ENCODE measurements around the gene BRD3.

BRD3 gene

DNA sequence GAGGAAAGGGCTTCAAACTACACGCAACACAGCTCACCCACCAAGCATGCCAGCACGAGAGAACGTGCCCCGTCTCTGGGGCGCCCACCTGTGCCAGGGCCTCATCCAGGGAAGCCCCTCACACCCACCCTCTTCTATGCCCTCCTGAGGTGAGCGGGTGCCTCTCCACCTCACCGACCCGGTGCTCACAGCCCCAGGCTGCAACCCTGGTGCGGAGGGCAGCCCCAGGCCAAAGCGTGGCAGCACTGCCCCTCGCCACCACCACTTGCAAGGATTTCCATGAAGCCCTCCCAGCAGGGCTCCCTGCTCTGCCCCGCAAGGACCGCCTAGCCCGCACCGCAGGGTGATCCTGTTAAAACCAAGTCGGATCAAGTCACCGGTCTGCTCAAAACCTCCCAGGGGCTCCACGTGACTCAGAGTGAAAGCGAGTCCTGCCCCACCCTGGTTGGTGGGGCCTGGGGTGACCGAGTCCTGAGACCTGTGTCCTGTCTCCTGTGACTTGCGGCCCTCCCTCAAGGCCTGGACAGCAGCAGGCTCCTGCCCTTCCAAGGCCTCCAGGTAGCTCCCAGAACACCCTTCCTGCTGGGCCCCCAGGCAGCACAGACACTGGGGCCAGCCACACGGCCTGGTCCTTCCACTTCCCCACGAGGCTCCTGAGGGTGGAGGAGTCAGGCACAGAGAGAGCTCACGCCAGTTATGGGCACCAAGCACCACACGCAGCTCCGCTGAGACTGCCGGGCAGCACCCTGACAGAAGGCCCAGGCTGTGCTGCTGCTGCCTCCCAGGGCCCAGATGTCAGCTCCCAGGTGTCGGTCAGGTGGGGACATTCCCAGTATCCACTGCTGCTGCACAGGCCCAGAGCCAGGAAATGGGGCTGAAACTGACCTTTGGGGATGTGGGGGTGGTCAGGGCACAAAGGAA lies 12.7 kb downstream of the BRD3 start:
- no peak for DNase-seq (ENCODE audit: low read depth)

DNA sequence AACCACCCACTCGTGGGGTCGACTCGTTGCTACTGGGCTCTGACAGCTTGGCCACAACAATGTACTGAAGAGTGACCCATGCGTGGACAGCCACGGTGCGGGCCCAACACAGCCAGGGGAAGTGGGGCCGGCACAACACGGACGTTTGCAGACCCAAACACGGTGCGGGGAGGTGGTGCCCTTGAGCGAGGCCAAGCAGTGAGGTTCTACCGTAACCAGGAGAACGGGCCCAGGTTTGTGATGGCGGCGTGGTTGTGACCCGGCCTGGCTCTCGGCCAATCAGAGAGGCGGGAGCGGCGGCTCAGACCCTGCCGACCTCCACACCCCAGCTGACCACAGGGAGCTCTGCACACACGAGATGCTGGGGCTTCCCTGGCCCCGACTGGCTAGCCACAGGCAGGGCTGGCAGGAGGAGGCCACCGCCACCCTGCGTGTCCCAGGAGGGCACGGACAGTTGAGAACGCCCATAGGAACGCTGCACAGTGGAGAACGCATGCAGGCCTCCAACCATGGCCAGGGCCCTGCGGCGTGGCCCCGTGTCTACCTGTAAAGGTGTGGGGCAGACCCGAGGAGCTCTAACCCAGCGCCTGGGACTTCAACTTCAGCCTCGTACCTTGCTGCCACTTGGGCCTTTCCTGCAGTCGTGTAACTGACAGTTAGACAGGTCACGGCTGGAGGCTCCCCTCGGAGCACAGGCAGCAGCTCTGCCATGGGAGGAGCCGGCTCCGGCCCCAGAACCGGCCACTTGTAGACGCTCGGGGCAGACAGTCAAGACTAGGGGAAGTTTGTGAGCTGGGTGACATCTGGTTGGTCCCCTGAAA lies 13.7 kb downstream of the BRD3 start:
- DNase-seq (ENCODE audit: low read depth) = no peak

DNA sequence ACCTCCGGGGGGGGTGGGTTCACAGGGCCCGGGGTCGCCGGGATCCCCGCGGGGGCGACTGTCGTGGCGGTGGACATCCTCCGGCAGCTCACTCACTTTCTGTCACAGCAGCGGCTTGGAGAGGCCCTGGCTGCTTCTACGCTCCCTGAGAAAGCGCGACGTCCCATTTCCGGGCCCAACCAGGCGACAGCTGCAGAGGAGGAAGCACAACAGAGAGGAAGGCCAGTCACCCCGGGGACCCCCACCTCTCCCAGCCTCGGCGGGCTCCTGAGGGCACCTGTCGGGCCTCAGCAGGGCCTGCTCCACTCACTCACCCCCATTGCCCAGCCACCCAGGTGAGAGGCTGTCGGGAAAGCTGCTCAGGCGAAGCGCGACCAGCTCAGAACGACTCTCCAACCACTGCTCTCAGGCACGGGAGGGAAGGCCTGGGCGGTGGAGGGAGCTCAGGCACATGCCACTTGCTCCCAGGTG lies 14.4 kb downstream of the BRD3 start:
- no peak for DNase-seq (ENCODE audit: low read depth)

DNA sequence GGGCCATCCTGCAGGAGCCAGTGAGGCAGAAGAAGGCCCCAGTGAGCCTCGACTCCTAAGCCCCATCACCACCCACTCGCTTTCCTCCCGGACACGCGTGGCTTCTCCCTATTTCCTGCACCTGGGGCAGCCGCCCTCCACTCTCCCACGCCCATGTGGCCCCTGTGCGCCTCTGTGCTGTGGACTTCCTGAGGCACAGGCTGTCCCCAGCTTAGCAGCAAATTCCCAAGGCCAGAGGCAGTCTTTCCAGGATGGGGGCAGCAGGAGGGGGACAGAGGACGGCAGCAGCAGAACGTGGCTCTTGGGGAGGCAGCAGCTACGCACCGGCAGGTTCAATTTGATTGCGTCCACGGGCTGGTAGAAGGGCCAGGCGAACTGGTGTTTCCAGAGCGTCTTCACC lies 14.9 kb downstream of the BRD3 start:
- DNase-seq (ENCODE audit: low read depth) = no peak

DNA sequence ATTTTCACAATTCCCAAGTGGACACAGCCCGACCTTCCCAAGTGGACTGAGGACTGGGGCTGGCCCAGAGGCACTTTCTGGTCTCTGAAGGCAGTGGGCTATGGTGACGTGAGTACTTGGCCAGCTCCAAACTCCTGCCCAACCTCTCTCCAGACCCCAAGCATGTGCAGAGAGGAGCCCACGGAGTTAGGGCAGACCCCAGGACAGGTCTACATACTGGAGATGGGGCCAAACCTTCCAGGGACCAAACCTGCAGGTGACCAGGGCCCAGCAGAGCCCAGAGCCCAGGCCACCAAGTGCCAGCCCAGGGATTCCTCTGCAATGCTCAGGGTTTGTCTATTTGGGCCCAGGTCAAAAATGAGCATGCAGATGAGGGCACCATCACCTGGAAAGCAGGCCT lies 15.3 kb downstream of the BRD3 start:
- DNase-seq (ENCODE audit: low read depth) = no peak

DNA sequence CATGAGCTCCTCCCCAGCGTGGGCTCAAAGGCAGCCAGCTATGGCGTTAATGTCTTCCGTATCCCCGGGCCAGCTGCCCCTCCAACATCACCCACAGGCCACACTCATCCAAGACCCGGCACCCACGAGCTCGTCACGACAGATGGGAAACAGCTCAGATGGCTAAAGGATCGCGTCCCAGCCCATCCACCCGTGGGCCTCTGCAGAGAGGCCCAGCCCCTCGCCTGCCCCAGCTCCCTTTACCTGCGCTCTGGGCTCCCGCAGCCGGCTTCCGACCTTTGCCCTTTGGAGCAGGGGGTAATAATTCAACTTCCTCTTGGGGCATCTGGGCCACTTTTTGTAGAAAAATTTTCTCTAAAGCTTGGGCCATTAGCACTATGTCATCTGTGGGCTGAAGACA lies 16.5 kb downstream of the BRD3 start:
- no peak for DNase-seq (ENCODE audit: low read depth)

DNA sequence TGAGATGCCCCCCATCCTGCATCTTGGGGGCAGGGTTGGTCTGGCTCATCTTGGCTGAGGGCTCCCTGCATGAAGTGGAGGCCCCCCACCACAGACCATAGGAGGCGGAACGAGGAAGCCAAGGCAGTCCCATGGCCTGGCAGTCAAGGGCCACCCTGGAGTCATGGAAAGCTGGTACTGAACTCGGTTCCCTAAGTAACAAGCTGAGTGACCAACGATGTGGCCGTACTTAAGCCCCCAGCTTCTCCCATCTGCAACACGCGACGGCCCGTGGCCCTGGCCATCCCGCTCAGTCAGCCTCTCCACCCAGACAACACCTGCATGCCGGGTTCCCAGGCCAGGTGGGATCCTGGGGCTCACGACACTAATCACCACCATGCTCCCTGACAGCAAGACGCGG lies 17.1 kb downstream of the BRD3 start:
- DNase-seq (ENCODE audit: low read depth) = no peak

DNA sequence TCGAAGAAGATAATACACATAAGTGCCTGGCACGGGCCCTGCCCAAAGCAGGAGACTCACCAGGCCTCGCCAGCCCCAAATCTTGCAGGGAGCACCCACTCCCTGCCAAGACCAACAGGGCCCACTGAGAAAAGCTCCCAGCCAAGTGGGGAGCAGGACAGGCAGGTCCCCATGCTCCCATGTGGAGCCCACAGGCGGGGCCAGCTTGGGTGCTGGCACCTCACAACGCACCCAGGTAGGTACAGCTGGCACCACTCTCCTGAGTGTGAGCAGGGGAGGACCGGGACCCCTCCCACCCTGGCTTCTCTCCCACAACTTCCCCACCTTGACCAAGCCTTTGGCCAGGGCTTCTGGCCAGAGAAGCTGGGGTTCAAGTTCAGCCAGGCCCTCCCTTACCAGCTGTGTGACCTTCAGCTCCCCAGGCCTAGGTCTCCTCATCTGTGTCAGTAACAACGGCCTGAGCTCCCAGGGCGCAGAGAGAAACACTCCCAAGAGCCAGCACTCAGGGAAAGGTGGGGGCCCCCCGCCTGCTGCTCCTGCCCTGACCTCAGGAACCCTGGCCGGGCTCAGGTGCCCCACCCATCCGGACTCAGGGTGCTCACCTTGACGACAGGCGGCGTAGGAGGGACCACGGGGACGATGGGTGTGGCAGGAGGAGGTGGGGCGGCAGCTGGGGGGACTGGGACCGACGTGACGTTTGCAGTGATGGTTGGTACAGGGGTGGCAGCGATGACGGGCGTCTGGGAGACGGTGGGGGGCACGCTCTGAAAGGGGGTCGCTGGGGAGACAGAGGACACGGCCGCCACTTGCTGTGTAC lies 17.8 kb downstream of the BRD3 start:
- DNase-seq (ENCODE audit: low read depth) = no peak

DNA sequence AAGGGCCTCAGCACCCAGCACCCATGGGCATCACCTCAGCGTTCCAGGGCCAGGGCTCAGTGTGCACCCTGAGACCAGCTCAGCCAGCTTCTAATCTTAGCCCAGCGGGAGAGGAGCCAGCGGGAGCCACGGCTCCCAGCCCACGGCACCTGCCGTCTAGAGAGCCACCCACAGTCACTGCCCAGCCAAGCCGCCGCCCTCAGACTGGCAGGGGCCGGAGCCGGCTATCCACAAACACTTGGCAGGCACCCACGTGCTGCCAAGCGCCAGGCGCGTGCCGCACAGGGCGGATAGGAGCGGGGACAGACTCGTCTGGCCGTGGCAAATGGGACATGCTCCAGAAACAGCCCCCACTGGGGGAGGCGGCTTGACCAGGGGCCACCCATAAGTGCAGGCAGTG lies 18.6 kb downstream of the BRD3 start:
- DNase-seq (ENCODE audit: low read depth) = no peak

DNA sequence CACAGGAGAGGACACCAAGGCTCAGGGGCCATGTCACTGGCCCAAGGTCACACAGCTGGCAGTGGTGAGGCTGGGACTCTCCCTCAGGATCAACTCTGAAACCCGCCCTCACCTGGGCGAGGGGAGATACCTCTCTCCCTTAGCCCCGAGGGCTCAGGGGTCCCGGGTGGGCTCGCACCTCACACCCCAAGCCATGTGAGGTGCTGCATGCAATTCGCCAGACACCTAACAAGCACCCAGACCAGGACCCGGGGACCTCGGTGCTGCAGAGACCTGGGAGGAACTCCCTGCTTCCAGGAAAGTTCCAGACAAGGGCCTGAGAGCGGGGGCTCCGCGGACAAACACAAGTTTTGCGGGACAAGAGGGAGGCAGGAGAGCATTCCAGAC lies 19.3 kb downstream of the BRD3 start:
- DNase-seq (ENCODE audit: low read depth) = no peak

DNA sequence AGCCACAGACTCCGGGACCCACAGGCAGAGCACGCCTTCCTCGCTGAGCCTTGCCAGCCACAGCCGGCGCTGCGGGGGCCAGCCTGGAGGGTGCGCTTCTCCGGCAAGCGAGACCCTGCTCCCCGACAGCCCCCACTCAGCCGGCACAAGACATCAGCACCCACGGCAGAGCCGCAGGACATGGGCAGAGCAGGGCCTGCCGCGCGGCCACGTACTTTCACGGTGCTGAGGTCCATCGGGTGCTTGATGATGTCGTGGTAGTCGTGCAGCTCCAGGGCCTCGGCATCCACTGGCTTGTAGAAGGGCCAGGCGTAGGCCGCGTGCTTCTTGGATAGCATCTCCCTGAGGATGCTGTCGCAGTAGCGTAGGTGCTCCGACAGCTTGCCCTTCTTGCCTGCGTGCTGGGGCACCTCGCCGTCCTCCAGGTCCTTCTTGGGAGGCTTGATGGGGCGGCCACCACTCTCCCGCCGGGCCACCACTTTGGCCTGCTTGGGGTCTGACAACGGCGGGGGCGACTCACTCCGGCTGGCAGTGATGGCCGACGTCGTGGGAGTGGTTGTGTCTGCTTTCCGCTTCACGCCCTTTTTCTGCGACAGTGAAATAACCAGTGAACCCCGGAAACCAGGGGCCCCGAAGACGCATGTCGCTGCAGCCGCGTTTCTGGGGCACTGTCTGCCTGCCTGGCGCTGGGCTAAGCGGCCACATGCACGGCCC lies 19.8 kb downstream of the BRD3 start:
- no peak for DNase-seq (ENCODE audit: low read depth)

DNA sequence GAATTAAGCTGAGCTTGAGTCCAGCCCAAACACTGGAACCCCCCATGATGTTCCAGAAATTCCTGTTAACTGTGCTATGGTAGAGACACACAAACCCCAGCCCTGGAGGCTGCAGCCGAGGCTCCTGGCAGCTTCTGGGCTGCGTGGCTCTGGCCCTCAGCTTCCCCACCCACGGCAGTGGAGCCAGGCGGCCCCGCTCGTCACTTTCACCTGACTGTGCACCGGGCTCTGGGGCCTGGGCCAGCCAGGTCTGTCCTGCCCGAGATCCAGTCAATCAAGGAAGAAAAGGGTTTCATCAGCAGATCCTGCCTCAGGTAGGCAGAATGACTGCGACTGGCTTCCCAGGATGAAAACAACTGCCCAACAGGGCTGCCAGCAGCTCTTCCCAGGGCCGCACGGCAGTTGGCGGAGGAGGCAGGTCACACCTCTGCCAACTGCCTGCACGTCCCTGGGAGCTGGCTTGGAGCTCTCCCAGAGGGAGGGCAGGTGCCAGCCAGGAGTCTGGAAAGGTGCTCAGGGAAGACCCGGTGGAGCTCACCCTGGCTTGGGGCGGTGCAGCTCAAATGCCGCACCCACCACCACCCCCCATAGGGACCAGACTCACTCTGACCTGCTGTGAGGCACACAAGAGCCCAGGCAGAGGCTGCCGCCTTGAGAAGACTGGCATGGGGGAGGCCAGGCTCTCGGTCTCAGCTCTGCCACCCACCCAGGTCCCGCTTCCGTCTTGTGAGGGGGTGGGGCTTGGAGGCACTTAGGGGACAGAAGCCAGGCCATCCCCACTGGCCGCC lies 20.7 kb downstream of the BRD3 start:
- no peak for DNase-seq (ENCODE audit: low read depth)

DNA sequence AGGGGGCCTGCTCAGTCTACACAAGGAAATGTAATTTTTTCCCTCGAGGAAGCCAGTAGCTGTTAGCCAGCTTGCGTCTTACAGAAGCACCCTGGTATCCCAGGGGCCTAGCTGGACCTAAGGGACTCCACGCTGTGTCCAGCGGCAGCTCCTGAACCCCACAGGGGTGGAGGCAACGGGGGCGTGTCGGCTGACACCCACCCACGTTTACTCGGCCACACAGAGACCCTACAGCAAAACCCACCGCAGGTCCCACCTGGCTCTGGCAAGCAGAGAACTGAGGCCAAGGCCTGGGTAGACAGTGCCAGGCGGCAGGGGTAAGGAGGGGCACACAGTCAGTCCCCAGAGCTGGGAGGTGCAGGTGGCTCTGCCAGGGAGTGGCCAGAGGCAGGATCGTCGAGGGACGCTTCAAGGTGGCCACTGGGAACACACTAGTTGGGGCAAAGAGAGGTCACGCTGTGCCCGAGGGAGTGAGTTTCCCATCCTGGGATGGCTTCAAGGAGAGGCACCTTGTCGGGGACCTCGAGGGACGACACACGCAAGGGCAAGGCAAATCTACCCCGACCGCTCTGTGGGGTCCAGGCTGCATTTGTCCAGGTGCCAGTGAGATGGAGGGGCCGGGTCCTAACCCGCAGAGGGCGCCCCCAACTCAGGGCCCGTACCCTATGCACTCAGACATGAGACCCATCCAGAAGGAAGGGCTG lies 21.8 kb downstream of the BRD3 start:
- no peak for DNase-seq (ENCODE audit: low read depth)

DNA sequence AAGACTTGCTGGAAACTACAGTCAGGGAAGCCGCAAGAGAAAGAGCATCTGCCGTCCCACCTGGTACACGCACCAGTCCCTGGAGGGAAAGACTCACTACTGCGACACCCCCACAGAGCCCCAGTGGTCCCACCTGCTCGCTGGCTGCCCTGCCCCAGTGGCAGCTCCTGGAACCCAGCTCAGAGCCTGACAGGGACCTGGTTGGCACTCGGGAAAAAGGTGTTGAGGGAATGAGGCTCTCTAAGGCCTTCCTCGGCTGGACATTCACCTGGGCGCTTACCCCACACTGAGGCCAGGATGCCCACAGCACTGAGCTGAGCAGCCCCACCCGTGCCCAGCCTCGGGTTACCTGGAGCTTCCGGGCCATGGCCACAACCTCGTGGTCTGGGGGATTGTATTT lies 22.9 kb downstream of the BRD3 start:
- no peak for DNase-seq (ENCODE audit: low read depth)

DNA sequence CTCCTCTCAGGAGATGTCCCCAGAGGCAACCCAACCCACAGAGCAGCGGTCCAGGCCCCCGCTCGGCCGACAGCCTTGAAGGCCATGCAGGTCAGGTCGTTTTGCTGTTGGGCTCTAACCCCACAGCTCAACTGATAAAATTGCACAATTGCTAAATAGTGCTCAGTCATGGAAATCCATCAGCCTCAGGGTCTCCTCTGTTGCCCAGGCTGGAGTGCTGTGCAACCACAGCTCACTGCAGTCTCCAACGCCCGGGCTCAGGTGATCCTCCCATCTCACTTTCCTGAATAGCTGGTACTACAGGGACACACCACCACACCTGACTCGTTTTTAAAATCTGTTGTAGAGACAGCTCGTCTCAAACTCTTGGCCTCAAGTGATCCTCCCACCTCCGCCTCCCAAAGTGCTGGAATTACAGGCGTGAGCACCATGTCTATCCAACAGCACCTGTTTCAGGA lies 24.3 kb downstream of the BRD3 start:
- no peak for DNase-seq (ENCODE audit: low read depth)

DNA sequence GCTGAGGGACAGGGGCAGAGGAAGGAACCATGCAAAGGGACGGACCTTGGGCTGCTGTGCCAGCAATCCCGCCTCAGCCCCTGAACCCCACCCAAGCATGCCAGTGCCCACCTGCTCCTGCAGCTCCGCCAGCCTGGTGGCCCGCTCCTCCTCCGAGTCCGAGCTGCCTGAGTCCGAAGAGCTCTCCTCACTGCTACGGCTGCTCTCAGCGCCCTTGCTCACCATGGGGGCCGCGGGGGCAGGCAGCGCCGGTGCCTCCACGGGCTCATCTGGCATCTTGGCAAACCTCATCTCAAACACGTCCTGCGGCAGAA lies 26.2 kb downstream of the BRD3 start:
- no peak for DNase-seq (ENCODE audit: low read depth)

DNA sequence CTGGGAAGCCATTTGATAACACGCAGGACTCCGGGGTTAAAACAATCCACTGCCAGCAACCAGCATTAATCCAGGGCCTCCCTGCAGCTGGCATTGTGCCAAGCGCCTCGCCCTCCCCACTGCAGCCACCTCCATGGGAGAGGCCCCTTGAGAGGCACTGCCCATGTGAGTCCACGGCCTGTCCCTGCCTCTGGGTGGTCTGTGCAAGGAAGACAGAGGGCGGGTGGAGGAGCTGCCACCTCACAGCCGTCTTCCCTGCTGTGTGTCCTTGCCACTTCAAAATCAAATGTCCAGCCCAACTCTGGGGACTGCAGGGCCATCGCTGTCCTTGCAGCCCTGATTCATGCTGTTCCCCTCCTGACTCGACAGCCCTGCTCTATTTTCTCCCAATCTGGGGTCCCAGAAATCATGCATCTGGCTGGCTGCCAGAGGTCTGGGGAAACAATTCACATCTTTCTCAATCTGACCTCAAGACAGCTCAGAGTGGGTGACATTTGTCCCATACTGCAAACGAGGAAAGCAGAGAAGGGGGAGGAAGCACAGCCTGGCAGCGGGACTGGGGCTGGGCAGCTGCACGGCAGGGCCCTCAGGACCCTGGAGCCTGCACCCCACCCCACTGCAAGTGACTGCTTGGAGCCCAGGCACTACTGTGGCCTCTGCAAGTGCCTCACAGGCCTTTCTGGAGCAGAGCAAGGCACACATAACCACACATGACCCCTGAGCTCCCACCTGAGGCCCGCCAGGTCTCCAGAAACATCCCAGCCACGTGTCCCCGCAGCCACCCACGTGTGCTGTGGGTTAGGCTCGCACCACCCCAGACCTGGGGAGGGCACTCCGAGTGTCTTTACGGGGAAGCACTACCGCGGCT lies 26.8 kb downstream of the BRD3 start:
- DNase-seq (ENCODE audit: low read depth) = no peak

DNA sequence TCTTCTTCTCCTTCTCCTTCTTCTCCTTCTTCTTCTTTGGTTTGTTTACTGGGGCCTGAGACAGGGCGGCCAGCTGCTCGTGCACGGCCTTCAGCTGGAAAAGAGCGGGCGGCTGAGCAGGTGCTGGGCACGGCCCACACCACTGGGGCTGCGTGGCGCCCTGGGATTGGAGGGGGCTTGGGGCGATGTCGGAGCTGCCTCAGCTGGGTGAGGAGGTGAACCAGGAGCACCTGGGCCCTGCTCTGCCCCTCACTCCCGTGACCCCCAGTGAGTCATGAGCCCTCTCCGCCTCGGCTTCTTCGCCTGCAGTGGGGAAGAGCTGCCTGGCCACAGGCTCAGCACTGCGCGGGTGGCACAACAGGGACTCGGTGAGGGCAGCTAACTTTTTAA lies 27.7 kb downstream of the BRD3 start:
- no peak for DNase-seq (ENCODE audit: low read depth)
